ENCODE measurements around the gene LRRC4C. TPM values are rescaled to one million over a fixed set of nuclear protein-coding genes. Genes with fewer than 3 reads are reported as not detected.

LRRC4C gene
- total RNA-seq, 4 donors from 2014 or later = 0.38 to 3.5 (median 0.95) TPM; not detected in 1

DNA sequence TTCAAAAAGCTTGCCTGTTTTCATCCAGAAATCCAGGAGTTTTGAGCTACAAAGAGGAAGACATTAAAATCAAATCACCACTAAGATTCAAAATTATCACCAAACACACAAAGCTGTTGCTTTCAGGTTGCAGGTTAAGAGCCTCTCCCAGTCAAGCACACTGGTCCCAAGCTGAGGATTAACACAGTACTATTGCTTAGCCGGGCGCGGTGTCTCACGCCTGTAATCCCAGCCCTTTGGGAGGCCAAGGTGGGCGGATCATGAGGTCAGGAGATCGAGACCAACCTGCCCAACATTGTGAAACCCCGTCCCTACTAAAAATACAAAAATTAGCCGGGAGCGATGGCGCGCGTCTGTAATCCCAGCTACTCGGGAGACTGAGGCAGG is 1165.1 kb downstream of the LRRC4C start:
- no peak for DNase-seq (ENCODE audit: low spot score)
- no peak for ATAC-seq (ENCODE audit: low FRiP score)
- TF ChIP-seq, protein P1, sequence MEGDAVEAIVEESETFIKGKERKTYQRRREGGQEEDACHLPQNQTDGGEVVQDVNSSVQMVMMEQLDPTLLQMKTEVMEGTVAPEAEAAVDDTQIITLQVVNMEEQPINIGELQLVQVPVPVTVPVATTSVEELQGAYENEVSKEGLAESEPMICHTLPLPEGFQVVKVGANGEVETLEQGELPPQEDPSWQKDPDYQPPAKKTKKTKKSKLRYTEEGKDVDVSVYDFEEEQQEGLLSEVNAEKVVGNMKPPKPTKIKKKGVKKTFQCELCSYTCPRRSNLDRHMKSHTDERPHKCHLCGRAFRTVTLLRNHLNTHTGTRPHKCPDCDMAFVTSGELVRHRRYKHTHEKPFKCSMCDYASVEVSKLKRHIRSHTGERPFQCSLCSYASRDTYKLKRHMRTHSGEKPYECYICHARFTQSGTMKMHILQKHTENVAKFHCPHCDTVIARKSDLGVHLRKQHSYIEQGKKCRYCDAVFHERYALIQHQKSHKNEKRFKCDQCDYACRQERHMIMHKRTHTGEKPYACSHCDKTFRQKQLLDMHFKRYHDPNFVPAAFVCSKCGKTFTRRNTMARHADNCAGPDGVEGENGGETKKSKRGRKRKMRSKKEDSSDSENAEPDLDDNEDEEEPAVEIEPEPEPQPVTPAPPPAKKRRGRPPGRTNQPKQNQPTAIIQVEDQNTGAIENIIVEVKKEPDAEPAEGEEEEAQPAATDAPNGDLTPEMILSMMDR (IDR thresholded peaks at IDR 0.05) = no peak

DNA sequence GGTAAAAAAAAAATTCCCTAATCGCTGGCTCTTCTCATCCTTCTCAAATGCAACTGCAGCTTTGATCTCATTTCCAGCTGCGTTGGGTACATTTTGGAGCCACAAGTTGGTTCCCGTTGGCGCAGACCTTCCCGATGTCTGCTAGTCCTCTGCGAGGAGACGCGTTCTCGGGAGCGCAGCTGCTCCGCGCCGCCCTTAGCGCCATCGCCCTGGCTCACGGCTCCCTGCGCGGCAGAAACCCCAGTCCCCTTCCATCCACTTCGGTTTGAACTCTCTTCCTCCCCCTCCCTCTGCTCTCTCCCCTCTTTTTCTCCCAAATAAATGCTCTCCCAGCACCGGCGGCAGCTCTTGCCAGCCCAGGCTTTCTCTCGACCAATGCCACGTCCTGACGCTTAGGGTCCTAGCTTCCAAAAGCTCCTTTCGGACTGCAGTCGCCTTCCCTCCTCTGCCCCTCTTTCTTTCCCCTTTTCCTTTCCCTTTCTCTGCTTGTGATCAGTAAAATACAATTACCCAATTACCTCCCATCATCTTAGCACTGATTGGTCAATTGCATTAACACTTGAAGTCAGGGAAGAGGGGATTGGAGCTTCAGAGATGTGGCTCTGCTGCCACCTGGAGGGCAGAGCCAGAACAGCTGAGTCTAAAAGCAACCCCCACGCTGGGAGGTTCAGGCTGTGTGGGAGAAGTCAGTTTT is 1165.7 kb downstream of the LRRC4C start:
- DNase-seq (ENCODE audit: low spot score) (no peak), ATAC-seq (ENCODE audit: low FRiP score) (peak; percentile 98)
- TF ChIP-seq, protein P1 (IDR thresholded peaks at IDR 0.05) = peak in 1 of 3 donors; percentile 82

DNA sequence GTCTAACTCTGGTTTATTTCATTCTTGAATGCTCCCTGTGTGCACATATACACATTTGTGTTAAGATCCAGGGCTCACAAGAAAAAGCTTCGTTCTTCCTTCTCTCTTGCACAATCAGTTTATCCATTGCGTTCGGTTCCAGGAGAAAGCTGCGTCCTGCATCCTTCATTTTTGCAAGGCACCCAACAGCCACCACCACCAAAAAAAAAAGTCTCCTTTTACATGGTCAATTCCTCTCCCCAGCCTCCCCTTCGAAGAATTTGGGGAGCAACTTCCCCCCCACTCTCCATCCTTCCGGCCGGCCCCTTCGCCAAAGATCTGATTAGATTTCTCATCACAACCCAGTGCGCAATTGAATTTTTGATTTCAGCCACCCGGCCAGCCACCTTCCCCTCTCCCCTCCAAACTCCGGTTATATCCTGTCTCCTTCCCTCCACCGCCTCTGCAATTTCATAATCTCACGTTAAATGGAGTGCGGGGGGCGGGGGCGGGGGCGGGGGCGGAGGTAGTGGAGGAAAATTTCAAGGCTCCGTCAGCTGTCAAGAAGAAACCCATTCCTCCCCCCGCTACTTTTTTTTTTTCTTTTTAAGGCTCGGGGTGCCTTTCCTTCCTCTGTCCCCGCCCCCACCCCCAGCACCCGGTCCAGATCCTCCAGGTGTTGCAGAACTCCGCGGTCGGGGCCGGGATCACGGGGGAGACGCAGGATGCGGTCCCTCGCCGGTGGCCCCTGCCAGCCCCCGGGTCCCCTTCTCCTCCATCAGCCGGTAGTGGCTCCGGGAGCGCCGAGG is 1166.5 kb downstream of the LRRC4C start:
- no peak for ATAC-seq (ENCODE audit: low FRiP score)
- no peak for DNase-seq (ENCODE audit: low spot score)
- TF ChIP-seq, protein P1 (IDR thresholded peaks at IDR 0.05) = no peak

DNA sequence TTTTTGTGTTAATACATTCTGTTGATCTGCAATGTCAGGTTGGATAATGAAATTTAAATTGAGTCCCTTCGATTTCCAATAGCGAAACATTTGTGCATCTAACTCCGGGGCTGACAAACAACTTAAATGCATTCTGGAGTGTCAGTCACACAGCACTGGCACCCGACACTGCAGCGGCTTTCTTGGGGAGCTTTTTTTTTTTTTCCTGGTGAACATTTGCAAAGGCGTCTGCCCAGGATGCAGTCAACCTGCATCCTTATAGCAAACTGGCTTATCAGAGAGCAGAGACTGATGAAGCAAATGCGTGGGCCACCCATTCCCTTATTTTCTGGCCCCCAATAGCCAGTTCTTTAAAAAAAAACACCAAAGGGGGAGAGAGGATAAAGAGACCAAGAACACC is 1167.7 kb downstream of the LRRC4C start:
- ATAC-seq (ENCODE audit: low FRiP score) (no peak), DNase-seq (ENCODE audit: low spot score) (no peak)
- TF ChIP-seq, protein P1 (IDR thresholded peaks at IDR 0.05) = no peak

DNA sequence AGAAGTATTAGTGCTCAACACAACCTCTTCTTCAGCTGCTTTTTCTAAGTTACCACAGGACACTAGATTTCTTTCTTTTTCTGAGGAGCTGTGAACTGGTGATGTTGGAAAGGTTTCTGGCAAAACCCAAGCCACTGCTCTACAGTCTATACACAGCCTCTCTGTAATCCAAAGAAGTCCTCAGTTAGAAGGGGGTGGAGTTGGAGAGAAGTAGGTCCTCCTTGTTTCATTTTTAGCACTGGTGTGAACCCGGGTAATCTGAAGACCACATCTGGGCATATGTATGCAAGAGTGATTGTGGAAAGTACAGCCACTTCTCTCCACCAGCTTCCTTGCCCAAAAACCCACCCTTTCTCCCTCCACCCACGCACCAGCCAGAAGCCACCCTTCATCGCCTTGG is 1168.1 kb downstream of the LRRC4C start:
- DNase-seq (ENCODE audit: low spot score) (no peak), ATAC-seq (ENCODE audit: low FRiP score) (no peak)
- TF ChIP-seq, protein P1 (IDR thresholded peaks at IDR 0.05) = no peak

DNA sequence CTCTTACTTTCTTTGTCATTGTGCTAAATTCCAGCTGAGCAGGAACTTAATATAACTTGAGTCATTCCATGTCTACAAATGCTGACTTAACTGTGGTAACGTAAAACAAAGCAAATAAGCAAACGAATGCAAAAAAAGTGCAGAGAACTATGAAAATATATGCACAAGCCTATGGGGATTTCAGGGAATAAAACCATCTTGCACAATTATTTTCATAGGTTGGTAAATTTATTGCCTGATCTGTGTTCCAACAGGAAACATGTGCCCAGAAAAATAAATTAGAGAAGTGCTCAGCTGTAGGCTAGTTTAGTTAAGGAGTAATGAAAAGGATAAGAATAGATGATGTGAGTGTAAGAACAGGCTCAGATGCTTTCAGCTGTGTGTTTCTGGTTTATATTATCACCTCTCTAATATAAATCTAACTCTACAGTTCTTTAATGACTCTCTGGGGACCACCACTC is 1169.3 kb downstream of the LRRC4C start:
- ATAC-seq (ENCODE audit: low FRiP score) (no peak), DNase-seq (ENCODE audit: low spot score) (no peak)
- TF ChIP-seq, protein P1 (IDR thresholded peaks at IDR 0.05) = no peak

Measured in omental fat pad (tissue), 4 donors.